ENCODE measurements around the gene LRAT.

LRAT gene

DNA sequence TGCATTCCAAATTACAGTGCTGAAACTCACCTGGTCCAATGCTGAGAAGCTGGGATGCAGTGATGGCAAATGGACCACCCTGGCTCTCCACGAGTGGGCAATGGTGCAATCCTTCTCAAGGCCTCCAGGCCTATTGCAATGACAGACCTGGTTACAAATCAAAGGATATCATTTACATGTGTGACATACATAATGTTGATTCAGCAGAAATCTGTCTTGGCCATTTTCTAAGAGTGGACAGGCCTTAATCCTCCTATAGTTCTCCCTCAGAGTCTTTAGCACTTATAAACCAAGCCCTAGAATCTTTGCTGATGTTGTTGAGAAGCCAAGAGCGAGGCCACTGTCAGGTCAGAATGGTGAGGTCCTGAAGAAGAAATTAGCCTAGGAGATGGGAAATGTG lies 17.1 kb downstream of the LRAT start:
- no peak for DNase-seq (ENCODE audit: low read depth in 2 of 2)

DNA sequence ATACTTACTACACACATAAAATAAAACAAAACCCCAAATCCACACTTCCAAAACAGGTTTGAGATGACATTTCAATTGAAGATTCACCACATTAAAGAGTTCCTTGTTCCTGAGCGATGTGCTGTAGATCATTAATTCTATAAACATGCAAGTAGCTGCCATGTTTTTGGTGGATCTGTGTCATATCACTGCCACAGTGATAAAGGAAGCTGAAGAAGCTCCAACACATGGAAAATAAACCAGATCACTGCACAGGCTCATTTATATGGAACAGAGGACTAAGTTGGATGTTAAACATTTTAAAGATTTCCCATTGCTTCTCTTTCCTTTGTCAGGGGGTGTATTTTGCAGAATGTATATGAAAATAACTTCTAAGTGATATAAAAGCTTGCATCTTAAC lies 34.5 kb downstream of the LRAT start:
- DNase-seq (ENCODE audit: low read depth in 2 of 2): no peak

DNA sequence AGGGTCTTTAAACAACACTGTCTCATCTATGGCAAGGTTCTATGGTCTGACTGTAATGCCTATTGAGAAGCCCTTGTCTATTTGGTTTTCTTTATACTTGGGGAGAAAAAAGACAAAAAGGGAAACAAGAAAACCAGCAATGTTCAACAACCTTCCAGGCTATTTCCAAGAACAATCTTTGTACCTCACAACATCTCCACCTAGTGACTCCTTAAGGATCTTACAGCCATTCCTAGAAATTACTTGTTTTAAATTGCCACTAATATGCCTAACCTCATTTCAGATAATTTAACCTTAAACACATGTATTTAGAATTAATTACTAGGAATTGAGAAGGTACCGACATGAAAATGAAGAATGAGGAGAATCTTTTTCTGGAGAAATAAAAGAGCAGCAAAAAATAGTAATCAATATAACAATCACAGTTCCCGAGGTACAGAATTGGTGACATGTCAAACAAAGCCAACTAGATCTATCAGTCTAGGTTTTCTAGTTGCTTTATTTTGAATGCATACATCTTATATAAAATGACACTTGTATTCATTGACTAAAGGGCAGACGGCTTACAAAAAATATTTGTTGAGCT lies 35.7 kb downstream of the LRAT start:
- DNase-seq (ENCODE audit: low read depth in 2 of 2): no peak

DNA sequence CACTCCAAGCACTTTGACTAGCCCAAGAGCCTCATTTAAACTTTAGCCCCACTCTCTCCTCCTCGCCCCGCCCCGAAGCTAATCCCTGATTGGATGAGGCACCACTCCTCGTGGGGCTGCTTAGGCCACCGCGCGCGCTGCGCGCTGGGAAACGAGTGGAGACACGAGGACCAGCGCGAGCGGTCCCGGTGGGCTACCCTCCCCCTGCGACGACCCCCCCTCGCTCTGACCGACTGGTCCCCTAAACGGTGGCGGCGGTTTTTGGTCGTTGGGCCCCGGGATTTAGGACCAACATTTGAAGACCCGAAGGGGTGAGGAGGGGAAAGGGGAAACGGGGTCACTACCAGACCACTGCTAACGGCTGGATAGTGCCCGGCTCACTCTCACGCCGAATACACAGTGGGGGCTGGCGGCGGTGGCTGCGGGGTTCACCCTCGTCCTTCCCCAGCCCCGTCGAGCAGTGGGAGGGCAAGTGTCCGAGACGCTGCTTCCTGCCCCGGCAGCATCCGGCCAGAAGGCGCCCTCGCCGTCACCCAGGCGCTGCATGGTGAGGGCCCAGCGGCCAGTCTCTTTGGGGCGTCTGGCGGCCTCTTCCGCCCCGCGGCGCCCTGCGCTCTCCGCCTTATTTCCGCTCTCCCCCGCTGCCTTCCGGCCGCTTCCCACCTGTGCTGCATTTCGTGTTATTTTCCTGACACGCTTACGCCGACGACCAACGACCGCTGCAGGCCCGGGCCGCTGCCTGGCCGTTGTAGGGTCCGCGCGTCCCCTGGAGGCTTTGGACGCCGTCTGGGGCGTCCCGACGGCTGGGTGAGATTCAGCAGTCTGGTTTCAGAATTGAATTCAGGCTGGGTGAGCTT lies 37.6 kb downstream of the LRAT start, which contains the start of gene RBM46:
TSS of gene RBM46 (plus strand) at position 147 of the 857 bp plus-strand sequence. CDS start 15,481 bp downstream, outside the sequence.
- no peak for DNase-seq (ENCODE audit: low read depth in 2 of 2)

DNA sequence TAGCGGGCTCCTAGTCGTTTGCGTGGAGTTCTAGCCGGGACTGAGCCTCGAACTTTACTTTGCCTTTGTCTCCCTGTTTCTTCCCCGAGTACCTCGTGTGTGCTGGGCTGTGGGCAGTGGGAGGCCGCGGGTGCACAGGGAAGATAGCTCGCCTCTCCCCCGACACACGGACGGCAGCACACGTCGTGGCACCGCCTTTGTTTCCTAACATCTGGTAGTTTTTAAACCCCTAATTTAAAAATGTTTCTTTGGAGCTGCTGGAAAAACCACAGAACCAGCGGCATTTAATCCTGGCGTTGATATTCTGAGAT lies 38.1 kb downstream of the LRAT start:
- DNase-seq (ENCODE audit: low read depth in 2 of 2): no peak
